Parathyroid adenoma (tissue), 2 donors: Measurements from ENCODE around the gene SP140L.
"Not testable (repeated sequence)": the region's sequence is repeated elsewhere in the genome, so short reads cannot be mapped to it uniquely, and the experiment has no call there.

ENCODE experiments used
- H2AFZ ChIP-seq: fragments of 300-600 bp; sonication (generic); one replicate; pipeline ENCODE4 v1.7.0; 2017; ENCODE audit warnings: antibody characterized with exemption, mild to moderate bottlenecking
- H3K27ac ChIP-seq: fragments of 300-600 bp; sonication (generic); one replicate; pipeline ENCODE4 v1.7.0; 2017
- H3K27me3 ChIP-seq: fragments of 300-600 bp; sonication (generic); one replicate; pipeline ENCODE4 v1.7.0; 2017; ENCODE audit warnings: low read length; ENCODE audit not compliant: control insufficient read depth, insufficient read depth
- H3K36me3 ChIP-seq: fragments of 300-600 bp; sonication (generic); one replicate; pipeline ENCODE4 v1.7.0; 2017; ENCODE audit warnings: low read length; ENCODE audit not compliant: control insufficient read depth, insufficient read depth
- H3K4me1 ChIP-seq: fragments of 300-600 bp; sonication (generic); one replicate; pipeline ENCODE4 v1.7.0; 2017; ENCODE audit warnings: control low read depth
- H3K4me2 ChIP-seq: fragments of 300-600 bp; sonication (generic); one replicate; pipeline ENCODE4 v1.7.0; 2017; ENCODE audit warnings: low read length
- H3K4me3 ChIP-seq: fragments of 300-600 bp; sonication (generic); one replicate; pipeline ENCODE4 v1.7.0; 2017; ENCODE audit warnings: low read depth, low read length
- H3K79me2 ChIP-seq: fragments of 300-600 bp; sonication (generic); one replicate; pipeline ENCODE4 v1.7.0; 2017; ENCODE audit warnings: control low read depth
- H3K9ac ChIP-seq: fragments of 300-600 bp; sonication (generic); one replicate; pipeline ENCODE4 v1.7.0; 2017; ENCODE audit warnings: mild to moderate bottlenecking
- H3K9me3 ChIP-seq: fragments of 300-600 bp; sonication (generic); one replicate; pipeline ENCODE4 v1.7.0; 2017; ENCODE audit warnings: low read length; ENCODE audit not compliant: control insufficient read depth
- CTCF ChIP-seq: fragments of 300-600 bp; sonication (generic); IDR thresholded peaks from one replicate; pipeline ENCODE4 v1.7.0; 2017; ENCODE audit warnings: antibody characterized with exemption, mild to moderate bottlenecking
- donor health status: primary hyperparathyroidism.

Gene SP140L

DNA sequence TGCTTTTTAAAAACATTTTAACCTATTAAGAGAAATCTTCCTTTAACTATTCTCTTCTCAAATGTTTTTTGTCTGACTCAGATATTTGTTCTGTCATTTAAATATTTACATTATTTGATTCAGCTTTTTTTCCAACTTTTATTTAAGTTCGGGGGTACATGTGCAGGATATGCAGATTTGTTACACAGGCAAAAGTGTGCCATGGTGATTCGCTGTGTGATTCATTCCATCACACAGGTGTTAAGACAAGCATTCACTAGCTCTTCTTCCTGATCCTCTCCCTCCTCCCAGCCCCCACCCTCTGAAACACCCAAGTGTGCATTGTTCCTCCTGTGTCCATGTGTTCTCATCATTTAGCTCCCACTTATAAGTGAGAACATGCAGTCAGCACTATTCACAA is 108.4 kb downstream of the SP140L start:
- Histone ChIP-seq H3K27me3 (no peaks in the 10 kb centered on the region), H3K4me1 (no peaks in the 10 kb centered on the region), H3K4me2 (no peak overlapping the region), H3K4me3 (no peak overlapping the region), H3K9ac (no peak overlapping the region), H2AFZ (no peak overlapping the region), H3K9me3 (no peaks in the 10 kb centered on the region), H3K79me2 (peaks cover 6% of the 10 kb centered on the region), H3K36me3 (no peaks in the 10 kb centered on the region), H3K27ac (no peak overlapping the region)
- no peak for TF ChIP-seq CTCF

GRCh38 chr2:230439121-230439520 is 112.1 kb downstream of the SP140L start:
- not testable (repeated sequence) for H3K79me2 ChIP-seq, H3K36me3 ChIP-seq, H3K27me3 ChIP-seq, H3K4me2 ChIP-seq, H3K9me3 ChIP-seq, H3K27ac ChIP-seq, H2AFZ ChIP-seq, H3K9ac ChIP-seq, H3K4me1 ChIP-seq, H3K4me3 ChIP-seq

- H3K9ac ChIP-seq: no peak overlapping the region
- H3K9me3 ChIP-seq: no peaks in the 10 kb centered on the region
- TF ChIP-seq CTCF: no peak
- peaks cover 3% of the 10 kb centered on the region for H3K79me2 ChIP-seq
- H3K4me3 ChIP-seq: no peak overlapping the region
- no peak overlapping the region for H3K27ac ChIP-seq
- no peaks in the 10 kb centered on the region for H3K27me3 ChIP-seq
- H2AFZ ChIP-seq: no peak overlapping the region
- H3K4me1 ChIP-seq: peaks cover 4% of the 10 kb centered on the region
- H3K4me2 ChIP-seq: no peak overlapping the region
- no peaks in the 10 kb centered on the region for H3K36me3 ChIP-seq
Observed at GRCh38 chr2:230439590-230439989, 112.6 kb downstream of the SP140L start.

GRCh38 chr2:230441227-230441897 is 114.4 kb downstream of the SP140L start:
- Histone ChIP-seq H3K4me2 (no peak overlapping the region), H3K27ac (peak overlapping the region; percentile 12), H3K36me3 (no peaks in the 10 kb centered on the region), H3K9ac (no peak overlapping the region), H3K9me3 (no peaks in the 10 kb centered on the region), H2AFZ (no peak overlapping the region), H3K4me1 (peaks cover 4% of the 10 kb centered on the region), H3K27me3 (no peaks in the 10 kb centered on the region), H3K4me3 (no peak overlapping the region), H3K79me2 (no peaks in the 10 kb centered on the region)
- TF ChIP-seq CTCF: no peak

- no peak overlapping the region for H3K27ac ChIP-seq
- H3K4me2 ChIP-seq: no peak overlapping the region
- TF ChIP-seq CTCF: no peak
- peaks cover 4% of the 10 kb centered on the region for H3K4me1 ChIP-seq
- no peaks in the 10 kb centered on the region for H3K36me3 ChIP-seq
- no peaks in the 10 kb centered on the region for H3K79me2 ChIP-seq
- no peaks in the 10 kb centered on the region for H3K9me3 ChIP-seq
- no peak overlapping the region for H2AFZ ChIP-seq
- H3K9ac ChIP-seq: no peak overlapping the region
- no peak overlapping the region for H3K4me3 ChIP-seq
- no peaks in the 10 kb centered on the region for H3K27me3 ChIP-seq
Observed at GRCh38 chr2:230443541-230443940, 116.5 kb downstream of the SP140L start.
